Suppressor macrophage treated with lipopolysaccharide for 4 hours (primary cell): Measurements from ENCODE around the gene DDX43.
"Not testable (repeated sequence)": the region's sequence is repeated elsewhere in the genome, so short reads cannot be mapped to it uniquely, and the experiment has no call there.

Source experiments
- DNase-seq: peaks from one replicate; pipeline ENCODE4 v3.0.0-alpha.2; 2020

DDX43 gene

DNA sequence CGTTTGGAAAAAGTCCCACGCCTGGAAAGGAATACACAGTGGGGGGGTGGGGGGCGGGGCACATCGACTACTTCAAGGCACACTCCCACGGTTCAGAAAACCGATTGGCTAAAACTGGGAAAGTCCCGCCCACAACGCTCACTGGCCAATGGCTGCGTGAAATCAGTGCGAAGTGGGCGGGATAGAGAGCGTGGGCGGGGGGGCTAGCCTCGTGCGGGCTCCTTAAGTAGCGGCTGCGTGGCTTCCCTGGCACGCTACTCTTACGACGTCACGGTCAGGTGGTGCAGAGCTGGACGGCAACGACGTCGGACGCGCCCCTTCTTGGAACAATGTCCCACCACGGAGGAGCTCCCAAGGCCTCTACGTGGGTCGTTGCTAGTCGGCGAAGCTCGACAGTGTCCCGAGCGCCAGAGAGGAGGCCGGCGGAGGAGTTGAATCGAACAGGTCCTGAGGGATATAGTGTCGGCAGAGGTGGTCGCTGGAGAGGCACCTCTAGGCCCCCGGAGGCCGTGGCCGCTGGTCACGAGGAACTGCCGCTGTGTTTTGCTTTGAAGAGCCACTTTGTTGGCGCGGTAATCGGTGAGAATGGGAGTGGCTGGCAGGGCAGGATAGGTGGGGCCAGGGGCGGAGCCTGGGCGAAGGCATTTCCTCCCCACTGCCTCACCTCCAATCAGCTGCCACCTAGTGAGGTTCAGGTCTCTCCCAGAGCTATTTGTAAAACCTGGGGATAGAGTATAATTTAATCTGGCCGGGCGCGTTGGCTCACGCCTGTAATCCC, at the start of gene DDX43:
TSS of gene DDX43 (plus strand) at position 252 of the 778 bp plus-strand sequence. CDS start at position 330, 78 bp downstream.
- DNase-seq, result peak; percentile 36

DNA sequence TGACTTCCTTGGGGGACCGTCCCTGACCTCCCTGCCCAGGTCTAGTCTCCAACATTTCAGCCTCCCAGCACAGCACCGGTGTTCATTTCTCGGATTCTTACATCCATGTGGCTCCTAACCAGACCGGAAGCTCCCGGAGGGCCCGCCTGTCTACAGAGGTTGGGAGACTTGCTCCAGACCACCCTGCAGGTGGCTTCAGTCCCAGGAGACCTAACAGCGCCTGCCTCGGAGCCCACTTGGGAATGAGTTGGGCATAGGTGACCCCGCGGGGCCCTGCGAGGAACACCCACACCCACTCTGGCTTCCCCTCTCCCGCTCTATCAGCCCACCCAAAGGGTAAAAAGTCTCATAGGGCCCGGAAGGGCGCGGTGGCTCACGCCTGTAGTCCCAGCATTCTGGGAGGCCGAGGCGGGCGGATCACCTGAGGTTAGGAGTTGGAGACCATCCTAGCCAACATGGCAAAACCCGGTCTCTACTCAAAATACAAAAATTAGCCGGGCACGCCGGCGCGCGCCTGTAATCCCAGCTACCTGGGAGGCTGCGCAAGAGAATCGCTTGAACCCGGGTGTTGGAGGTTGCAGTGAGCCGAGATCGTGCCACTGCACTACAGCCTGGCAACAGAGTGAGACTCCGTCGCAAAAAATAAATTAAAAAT, 46.0 kb upstream of the DDX43 start:
- DNase-seq, result no peak

DNA sequence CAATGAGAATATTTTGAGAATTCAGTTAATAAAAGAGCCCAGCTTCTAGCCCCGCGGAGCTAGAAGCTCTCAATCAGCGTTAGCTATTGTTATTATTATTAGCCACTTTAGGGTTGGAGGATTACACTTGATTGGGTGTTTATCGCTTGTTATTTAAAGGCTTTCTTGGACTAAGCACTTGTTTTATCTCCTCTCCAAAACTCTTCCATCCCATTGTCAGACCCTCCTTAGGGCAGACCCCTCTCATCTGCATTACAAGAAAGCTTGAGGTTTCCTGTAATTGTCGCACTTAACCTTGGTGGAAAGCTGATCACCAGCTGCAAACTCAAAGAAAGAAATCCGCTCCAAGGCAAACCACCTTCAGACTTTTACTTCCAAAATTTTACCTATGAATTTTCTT, 45.3 kb upstream of the DDX43 start:
- no peak for DNase-seq

DNA sequence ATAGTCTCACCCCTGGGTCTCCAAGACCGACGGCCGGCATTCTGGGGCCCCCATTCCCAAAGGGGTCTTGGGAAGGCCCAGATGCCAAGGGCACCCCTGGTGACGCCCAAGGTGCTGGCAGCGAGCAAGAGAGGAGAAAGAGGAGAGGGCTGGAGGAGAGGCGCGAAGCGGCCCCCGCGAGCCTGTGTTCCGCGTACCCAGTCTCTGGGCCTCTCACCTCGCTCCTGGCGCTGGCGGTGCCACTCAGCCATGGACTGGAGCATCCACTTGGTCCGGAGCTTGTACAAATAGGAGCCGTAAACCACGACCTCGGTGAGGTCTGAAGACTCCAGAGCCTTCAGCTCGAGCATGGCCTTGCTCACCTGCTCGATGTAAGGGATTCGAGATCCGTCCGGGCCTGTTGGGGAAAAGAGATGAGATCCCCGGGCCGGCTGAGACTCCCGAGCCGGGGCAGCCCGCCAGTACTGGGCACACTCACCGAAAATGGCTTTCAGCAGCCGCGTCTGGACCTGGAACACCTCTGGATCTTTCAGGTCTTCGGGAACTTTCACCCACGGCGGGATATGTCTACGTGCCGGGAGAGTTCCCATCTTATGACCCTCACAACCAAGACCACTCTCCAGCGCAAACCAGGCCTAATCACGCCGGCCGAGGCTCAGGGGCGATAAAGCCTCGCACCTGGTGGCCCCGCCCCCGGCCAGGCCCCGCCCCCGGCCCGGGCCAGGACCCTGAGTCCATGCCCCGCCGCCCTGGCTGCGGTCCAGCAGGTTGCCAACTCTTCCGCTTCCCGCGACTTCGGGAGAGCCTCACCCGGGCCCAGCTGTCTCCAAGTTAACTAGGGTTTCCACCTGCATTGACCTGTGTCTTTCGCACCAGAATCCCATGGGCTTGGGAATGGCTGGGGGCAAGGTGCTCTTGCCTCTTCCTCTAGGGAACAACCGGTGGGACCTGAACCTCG, 40.7 kb upstream of the DDX43 start, which contains the start of gene DPPA5:
TSS of gene DPPA5 (minus strand) at position 641 of the 958 bp plus-strand sequence. CDS start at position 590, 51 bp downstream.
- DNase-seq, result no peak

DNA sequence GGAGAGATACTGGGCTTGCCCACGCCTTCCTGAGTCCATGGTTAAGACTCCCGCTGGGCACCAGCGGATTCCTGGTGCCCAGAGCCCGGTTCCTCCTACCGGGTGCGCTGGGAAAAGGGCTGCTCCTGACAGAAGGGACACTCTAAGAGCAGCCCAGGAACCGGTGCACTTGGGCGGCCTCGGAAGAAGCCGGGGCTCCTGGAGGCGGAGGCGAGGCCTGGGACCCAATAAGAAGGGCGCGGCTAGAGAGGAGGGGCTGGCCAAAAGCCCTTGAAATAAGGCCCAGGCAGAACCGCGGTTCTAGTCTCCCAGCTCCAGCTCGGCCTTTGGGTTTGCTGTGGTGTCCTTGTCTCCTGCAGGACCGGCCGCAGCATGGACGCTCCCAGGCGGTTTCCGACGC, 32.3 kb upstream of the DDX43 start, which contains the start of gene KHDC3L:
TSS of gene KHDC3L (plus strand) at position 301 of the 400 bp plus-strand sequence. CDS start at position 373, 72 bp downstream.
- no peak for DNase-seq

DNA sequence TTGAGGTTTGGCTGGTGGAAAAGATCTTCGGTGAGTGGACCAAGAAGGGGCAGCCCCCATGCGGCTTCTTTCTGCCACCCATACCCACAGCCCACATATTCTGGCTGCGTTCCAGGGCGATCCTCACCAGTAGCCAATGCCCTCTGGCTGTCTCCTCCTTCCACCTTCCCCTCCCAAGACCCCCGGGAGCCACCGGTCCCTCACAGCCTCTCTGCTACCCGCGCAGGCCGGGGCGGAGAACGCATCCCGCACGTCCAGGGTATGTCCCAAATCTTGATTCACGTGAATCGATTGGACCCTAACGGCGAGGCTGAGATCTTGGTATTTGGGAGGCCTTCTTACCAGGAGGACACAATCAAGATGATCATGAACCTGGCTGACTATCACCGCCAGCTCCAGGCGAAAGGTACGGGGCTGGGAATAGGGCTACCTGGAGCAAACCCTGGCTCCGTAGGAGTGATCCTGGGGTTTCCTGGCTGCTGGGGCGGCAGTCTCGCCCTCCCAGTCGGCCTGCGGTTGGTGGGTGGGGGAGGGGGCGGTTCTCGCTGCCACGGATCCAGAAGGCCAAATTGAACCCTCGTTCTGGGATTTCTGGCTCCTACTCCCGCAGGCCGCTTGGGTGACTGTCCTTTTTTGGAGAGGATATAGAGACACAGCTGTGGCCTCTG, 31.6 kb upstream of the DDX43 start:
- no peak for DNase-seq

DNA sequence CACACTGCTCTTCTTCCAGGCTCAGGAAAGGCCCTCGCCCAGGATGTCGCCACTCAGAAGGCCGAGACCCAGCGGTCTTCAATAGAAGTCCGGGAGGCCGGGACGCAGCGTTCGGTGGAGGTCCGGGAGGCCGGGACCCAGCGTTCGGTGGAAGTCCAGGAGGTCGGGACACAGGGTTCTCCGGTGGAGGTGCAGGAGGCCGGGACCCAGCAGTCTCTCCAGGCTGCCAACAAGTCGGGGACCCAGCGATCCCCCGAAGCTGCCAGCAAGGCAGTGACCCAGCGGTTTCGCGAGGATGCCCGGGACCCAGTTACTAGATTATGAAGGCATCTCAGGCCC, 31.1 kb upstream of the DDX43 start:
- no peak for DNase-seq

DNA sequence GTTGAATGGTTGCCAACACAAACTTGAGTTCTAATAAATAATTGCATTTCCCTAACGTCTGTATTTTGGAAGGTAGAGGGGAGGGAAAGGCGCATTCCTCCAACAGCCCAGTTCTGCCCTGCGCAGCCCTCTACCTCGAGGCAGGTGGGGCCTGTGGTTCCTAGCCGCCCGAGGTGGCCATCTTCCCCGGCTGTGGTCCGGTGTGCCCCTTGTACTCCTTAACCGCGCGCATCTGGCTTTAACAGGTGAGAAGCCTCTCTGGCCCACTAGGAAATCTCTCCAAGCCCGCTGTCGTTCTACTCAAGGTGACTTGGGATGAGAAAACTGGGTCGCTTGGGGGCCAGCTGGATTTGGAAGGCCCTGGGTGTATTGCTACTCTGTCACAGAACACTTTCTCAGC, 30.5 kb upstream of the DDX43 start:
- no peak for DNase-seq

DNA sequence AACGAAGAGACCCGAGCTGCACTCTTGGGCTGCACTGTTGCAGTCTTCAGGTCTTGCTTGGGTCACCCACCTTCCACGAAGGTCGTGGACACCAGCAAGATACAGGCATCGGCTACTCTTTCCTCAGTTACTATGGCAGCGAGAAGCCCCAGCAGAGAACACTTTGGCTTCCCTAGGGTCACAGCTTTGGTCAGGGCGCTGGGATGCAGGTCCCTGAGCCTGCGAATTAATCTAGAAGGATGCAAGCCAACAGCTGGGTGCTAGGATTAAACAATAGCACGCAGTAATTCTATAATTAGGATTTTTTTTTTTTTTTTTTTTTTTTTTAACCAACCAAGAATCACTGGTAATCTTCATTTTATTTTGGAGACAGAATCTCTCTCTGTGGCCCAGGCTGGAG, 30.1 kb upstream of the DDX43 start:
- DNase-seq, result no peak

DNA sequence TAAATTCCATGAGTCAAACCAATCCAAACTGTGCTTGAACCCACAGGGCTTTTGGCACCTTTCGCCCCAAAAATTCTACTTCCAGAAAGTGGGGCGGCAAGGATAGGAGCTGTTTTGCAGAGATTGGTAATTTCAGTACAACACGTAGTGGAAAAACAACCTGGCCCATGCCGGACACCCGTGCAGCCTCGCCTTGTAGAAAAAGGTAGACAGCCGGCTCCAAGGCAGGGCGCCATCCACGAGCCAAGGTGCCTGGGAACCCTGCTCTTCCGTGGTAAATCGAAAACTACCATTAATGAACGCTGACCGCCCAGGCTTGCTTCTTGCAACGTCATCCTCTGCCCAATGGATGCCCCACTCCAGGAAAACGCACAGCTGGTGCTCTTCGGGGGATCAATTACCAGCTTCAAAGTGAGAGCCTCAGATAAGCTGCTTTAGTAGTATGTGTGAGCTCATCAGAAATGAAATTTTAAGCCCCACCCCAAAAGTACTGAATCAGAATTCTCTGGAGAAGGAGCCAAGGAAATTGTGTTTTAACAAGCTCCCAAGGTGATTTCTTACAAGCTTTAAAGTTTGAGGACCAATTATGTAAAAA, 26.8 kb upstream of the DDX43 start:
- no peak for DNase-seq

DNA sequence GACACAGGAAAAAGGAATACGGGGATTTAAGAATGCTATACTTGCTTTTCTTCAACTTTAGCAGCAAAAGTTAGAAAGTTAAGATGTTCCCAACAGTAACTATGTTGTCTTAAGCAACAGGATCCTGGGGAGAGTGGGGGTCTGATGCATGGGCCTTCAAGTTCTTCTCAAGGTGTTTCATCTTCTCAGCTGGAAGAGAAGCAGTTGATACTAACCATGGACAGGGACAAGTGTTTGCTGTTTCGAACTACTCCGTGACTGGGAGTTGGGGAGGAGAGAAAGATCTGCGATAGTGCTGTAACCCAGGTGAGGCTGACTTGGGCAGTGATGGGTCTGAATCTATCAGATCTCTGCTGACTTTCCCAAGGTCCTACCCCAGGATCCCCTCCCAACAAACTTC, 26.0 kb upstream of the DDX43 start:
- DNase-seq, result no peak

DNA sequence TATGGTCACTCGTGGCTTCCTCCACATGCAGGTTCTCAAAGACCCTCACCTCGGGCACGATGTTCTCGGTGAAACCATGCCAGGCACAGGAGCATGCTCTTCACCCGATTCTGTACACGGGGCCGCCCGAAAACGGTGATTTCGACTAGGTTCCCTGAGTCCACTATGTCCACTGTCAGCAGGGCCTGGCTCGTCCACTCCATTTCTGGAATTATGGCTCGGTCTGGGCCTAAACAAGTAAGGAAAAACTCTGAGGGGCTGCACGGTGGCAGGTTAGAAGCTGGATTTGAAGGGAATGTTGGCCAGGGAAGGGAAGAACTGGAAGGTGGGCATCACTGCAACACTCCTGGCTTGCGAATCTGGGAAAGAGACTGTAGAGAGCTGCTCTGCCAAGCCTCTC, 25.5 kb upstream of the DDX43 start:
- no peak for DNase-seq

DNA sequence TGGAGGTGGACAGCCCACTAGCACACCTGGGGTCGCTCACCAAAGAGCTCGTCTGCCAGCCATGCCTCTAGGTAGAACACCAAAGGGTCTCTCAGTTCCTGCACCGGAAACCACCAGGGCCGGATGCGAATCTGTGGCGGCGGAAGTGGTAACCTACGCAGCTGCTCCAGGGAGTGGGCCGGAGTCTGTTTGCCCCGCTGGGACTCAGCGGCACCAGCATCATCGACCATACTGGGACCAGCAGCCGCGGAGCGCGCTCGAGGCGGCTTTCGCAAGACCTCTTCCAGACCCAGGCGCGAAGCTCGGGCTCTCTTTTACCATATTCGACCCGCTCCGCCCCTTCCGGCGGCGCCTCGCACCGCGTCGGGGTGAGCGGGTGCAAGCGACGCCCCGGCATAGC, 25.1 kb upstream of the DDX43 start, which contains the start of gene OOEP:
TSS of gene OOEP (minus strand) at position 335 of the 400 bp plus-strand sequence. CDS start at position 230, 105 bp downstream.
- DNase-seq, result no peak

DNA sequence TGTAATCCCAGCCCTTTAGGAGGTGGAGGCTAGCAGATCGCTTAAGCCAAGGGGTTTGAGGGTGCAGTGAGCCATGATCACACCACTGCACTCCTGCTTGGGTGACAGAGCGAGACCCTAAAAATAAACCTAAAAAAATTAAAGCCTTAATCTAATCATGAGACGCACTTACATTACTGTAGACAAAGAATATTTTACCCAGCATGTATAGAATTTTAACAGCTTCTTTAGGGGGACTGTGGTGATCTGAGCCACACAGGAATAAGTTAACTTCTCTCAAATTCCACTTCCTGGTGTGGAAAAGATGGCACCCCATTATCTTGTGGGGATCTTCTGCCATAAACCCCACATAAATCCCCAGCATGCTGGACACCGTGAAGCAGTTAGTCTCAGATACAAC, 22.6 kb upstream of the DDX43 start:
- DNase-seq, result no peak

DNA sequence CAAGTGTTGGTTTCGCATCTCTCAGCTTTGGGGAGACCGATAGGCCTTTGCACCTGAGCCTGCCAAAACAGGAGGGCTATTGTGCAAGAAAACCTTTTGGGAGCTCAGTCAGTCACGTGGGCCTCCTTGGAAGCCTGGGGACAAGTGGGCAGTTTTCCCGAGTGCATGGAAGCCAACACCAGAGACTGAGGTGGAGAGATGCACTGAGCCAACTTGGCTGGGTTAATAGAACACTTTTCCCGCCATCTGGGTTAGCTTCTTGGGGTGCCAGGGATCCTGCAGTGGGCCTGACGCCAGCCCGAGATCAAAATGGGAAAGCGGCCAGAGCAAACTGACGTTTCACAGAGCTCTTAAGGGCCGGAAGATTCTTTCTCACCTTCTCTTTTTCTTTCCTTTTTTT, 22.1 kb upstream of the DDX43 start:
- no peak for DNase-seq

DNA sequence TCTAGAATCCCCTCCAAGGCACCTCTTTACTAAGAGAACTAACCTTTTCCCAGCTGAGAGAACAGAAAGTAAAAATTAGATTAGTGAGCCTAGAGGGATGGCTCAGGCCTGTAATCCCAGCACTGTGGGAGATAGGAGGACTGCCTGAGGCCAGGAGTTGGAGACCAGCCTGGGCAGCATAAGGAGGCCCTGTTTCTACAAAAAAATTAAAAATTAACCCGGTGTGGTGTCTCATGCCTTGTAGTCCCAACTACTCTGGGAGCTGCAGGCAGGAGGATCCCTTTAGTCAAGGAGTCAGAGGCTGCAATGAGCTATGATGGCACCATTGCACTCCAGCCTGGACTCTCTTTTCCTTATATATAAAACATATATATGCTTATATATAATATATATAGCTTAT, 19.4 kb upstream of the DDX43 start:
- DNase-seq, result no peak

DNA sequence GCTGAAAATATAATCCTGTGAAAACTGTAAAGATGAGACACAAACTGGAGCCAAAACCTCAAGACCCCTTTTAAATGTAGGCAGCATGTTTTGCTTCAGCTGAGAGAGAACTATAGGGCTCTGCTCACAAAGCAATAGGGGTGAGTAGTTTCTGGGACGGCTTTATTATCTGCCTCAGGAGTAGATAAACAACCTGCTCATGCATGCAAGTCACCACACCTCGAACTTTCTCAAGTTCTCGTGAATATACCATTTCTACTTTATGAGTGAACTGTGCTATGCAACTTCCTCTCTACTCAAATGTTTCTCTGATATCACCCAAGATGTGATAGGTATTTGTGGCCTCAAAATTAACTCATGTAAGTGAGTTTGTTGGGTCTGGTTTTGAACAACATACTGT, 17.4 kb upstream of the DDX43 start:
- DNase-seq, result no peak

DNA sequence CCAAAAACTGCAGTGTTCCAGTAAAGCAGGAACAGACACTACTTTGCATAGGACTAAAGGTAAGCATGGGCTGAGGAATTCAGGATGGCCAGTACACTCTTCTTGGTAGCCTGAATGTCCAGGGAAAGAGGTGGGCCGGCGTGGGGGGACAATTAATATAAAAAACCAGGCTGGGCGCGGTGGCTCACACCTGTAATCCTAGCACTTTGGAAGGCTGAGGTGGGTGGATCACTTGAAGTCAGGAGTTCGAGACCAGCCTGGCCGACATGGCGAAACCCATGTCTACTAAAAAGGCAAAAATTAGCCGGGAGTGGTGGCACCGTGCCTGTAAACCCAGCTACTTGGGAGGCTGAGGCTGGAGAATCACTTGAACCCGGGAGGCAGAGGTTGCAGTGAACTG, 13.1 kb upstream of the DDX43 start:
- DNase-seq, result not testable (repeated sequence)

DNA sequence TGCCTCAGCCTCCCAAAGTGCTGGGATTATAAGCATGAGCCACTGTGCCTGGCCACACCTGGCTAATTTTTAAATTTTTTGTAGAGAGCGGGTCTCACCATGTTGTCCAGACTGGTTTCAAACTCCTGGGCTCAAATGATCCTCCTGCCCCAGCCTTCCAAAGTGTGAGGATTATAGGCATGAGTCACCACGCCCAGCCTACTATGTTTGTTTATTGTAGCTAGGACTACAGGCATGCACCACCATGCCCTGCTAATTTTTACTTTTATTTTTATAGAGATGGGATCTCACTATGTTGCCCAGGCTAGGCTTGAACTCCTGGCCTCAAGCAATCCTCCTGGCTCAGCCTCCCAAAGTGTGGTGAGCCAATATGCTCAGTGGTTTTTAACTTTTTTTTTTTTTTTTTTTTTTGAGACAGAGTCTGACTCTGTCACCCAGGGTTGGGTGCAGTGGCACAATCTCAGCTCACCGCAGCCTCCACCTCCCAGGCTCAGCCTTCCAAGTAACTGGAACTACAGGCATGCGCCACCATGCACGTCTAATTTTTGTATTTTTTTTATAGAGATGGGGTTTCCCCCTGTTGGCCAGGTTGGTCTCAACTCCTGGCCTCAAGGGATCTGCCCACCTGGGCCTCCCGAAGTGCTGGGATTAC, 12.0 kb upstream of the DDX43 start:
- no peak for DNase-seq

DNA sequence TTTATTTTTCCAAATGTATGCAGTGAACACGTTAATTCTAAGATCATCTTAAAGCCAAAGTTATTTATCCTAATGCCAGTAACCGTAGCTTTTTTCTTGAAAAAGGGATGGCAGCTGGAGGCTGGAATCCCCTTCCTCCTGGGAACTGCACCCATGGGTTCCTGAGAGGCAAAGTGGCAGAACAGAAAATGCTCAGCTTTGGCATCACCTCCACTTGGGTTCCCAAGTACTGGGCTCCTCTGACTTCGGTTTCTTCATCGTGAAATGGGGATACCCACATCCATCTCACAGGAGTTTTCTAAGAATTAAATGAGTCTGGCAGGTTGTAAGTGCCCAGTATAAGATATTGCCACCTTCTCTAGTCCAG, 6.2 kb upstream of the DDX43 start:
- no peak for DNase-seq

DNA sequence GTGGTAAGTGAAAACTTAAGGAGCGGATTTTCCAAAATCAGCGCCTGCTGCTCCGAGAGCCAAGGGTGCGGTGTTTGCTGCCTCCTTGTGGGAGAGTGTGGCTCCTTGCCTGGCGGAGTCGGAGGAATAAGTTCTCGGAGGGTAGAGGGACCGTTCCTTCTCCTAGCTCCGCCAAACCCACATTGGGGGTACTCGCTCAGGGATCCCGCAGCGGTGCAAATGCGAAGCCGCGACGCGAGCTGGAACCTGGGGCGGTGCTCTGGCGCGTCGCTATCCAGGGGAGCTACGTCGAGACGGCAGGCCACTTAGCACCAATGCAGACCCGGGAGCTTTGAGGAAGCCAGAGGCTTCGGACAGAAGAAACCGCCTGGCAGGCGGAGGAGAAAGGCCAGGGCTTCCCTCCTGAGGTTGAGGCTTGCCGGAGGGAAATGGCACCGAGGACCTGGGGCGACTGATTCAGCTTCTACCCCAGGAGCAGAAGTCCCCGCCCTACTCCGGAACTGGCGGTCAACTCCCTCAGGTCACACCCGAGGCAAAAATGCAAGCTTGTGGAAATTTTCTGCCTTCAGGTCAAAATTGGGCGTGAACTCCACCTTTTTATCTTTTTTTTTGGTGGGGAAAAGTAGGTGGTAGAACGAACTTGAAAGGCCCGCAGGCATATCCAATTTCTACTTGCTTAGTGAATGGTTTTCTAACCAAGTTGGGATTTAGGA, 5.7 kb upstream of the DDX43 start:
- DNase-seq, result peak; percentile 48
